NK-92 treated with Interleukin-12 subunit alpha and Interleukin-12 subunit beta, amount 100 ng/mL, for 24 hours (cell line): ENCODE data around the gene DIRAS3.
"Not testable (repeated sequence)": the region's sequence is repeated elsewhere in the genome, so short reads cannot be mapped to it uniquely, and the experiment has no call there.

Experiments
- DNase-seq: peaks from one replicate; lab custom pipeline; 2025; lab: John Stamatoyannopoulos, UW

DIRAS3 gene, protein sequence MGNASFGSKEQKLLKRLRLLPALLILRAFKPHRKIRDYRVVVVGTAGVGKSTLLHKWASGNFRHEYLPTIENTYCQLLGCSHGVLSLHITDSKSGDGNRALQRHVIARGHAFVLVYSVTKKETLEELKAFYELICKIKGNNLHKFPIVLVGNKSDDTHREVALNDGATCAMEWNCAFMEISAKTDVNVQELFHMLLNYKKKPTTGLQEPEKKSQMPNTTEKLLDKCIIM

DNA sequence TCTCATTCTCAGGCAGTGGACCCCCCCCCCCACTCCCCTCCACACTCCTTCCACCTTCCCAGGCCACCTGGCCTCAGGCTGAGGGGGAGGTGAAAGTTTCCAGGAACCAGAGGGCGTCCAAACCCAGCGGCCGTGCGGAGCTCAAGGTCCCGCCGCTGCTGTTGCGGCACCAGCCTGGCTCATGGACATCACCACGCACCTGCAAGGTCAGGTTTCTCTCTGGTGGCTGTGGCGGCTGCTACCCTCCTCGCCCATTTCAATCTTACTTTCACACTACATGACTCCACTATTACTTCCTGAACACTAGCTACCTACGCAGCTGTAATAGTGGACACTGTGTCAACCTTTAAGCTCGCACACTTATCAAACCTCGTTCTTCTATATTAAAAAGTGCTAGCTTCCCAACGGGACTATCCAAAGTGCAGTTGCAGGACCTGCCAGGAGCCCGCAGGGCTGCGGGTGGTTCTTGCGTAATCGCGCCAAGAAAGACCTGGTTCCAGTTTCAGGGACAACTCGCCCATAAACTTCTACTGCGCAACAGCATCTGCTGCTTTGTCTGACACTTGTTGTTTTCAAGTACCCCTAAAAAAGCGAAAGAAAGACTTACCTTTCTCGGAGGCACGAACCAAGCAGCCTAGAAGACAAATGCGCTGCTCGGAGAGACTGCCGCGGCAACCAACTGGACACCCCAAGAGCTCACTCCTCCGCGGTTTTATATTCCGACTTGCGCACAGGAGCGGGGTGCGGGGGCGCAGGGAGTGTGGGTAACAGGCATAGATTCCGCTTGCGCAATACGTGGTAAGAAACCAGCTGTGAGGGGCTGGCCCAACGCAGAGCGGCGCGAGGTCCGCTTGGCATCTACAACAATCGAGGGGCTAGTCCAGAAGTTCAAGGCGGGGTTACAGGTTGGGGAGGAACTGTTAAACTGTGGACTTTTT lies at the start of gene DIRAS3:
TSS of gene DIRAS3 (minus strand) at position 687 of the 938 bp plus-strand sequence. CDS start 3,330 bp downstream, outside the sequence.
- no peak for DNase-seq

DNA sequence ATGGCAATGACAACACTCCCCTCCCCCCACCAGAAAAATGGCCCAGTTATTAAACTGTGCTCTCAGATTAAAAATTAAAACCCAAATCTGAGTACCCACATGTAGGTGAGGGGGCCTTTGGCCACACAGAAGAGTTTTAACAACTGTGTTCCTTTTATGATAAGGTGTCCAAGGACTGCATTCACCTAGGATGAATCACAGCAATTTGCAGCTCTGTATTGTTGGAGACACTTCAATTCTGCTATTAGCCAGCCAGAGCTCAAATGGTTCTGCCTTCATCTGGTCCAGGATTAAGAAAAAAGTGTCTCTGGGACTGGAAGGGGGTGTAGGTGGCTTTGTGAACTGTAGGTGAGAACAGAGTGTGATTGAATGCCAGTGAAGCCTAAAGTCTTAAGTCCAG lies 43.3 kb upstream of the DIRAS3 start:
- DNase-seq = no peak

DNA sequence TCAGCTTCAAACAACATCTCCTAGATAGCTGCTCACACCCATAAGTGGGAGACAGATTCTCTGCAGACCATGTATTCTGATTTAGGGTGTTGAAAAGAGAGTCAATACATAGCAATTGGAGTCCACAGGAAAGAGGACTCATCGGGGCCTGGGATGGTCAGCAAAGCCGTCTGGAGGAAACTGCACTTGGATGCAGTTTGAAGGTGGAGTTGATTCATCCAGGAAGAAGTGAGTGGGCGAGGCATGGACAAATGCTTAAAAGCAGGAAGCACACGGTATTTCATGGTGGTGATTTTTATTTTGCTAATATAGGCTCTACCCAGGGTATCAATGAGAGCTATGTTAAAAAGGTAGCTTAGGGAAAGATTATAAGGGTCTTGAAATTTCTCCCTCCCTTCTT lies 36.8 kb upstream of the DIRAS3 start:
- no peak for DNase-seq

DNA sequence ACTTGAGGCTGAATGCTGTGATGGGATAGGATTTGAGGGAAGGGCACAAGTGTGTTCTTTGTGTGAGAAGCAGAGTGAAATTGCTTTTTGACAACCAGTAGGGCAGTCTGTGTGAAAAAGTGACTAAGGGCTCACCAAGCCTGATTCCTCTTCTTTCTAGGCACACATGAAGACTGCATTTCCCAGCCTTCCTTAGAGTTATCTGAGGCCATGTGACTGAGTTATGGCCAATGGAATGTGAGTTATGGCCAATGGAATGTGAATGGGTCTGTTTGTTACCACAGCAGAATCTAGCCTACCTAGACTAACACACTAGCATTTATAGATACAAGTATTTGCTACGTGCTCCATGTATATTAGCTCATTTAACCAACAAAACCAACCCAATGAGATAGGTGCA lies 35.3 kb upstream of the DIRAS3 start:
- no peak for DNase-seq

DNA sequence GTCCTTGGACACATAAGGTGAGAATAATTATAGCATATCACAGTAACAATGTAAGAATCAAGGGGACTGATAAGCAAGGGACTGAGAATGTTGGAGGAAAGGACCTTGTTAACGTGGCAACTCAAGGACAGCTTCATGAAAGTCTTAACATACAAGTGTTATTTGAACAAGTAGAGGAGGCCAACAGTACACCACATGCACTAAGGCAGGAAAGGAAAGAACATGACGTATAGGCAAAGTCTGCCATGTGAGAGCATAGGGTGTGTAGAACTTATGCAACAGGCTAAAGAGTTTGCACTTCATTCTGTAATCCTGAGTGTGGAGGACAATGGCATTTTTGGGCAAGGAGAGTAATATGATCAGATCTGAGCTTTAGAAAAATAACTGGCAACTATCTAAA lies 33.3 kb upstream of the DIRAS3 start:
- no peak for DNase-seq

DNA sequence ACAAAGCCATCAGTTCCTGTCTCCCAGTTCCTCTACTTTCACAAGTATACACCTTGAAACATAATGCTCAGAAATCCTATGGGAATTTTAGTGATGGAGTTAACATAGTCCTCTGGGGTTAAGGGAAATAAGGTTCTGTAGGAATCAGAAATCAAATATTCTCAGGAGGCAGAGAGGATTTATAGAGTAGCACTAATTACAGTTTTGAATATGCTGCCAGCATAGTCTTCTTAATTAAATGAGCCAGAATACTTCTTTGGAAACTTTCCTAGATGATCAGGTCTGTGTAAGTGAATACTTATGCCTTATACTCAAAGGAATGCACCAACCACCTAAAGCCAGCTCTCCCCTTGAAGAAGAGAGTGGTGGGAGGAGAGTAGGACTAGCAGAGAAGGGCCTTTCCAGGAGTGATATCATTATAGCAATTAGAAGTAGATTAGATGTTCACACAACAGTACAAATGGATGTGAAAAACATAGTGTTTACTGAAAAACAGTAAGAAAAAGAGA lies 31.4 kb upstream of the DIRAS3 start:
- no peak for DNase-seq

DNA sequence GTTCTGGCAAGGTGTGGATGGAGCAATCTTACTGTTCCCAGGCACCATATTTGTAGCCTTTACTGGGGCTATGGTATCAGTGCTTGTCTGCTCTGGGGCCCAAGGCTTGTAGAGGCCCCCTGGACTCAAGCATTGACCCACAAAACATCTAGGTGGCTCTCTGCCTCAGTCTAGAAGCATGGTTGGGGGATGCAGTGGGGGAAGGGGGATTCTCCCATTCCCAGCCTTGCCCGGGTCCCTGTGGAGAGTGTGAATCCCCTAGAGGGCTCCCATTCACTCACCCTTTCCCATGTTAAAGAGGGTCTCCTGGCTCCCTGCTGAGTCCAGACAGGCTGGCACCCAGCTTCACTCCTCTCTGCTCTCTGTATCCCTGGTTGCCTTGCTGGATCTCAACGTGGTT lies 28.2 kb upstream of the DIRAS3 start:
- DNase-seq = no peak

DNA sequence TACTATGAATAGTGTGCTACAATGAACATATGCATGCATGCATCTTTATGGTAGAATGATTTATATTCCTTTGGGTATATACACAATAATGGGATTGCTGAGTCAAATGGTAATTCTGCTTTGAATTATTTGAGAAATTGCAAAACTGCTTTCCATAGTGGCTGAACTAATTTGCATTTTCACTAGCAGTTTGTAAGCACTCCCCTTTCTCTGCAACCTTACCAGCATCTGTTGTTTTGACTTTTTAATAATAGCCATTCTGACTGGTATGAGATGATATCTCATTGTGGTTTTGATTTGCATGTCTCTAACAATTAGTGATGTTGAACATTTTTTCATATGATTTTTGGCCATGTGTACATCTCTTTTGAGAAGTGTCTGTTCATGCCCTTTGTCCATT lies 24.0 kb upstream of the DIRAS3 start:
- no peak for DNase-seq

DNA sequence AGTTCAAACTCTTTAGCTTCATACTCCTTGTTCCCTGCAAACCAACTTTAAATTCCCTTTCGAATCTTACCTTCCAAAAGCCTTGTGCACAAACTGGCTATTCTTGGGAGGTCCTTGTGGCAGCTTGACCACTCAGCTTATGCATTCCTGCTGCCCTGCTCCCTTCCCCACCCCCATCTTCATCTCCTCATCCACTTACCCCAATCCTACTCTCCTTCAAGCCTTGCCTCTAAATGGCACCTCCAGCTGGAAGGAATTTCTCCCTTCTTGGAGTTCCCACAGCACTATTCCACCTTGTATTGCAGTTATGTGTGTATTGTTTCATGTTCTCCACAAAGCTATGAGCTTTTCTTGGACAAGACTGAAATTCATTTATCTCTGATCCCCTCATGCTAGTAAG lies 15.3 kb upstream of the DIRAS3 start:
- DNase-seq = no peak

DNA sequence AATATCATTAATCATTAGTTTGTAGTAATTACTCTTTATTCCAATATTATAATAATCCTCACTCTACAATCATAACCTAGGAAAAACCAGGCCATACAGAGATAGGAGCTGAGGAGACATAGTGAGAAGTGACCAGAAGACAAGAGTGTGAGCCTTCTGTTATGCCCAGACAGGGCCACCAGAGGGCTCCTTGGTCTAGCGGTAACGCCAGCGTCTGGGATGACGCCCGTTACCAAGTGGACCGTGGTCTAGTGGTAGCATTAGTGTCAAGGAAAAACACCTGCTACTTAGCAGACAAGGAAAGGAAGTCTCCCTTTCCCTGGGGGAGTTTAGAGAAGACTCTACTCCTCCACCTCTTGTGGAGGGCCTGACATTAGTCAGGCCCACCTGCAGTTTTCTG lies 7.6 kb upstream of the DIRAS3 start:
- DNase-seq = not testable (repeated sequence)

DNA sequence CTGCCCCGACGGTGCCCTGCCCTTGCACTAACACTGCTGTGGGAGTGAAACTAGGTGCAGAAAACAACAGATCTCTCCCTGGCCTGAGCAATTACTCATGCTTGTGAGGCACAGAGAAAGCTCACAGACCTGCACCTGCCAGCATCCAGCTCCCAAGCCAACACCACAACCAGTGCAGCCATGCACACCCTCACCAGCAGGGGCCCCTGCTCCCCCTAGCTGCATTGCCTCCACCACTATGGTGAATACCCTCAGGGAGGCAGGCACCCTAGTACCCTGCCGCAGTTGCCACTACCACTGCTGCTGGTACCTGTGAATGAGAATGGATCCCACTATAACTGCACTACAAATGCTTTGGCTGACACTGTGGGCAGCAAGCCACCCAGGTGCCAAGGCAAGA lies 7.1 kb upstream of the DIRAS3 start:
- no peak for DNase-seq

DNA sequence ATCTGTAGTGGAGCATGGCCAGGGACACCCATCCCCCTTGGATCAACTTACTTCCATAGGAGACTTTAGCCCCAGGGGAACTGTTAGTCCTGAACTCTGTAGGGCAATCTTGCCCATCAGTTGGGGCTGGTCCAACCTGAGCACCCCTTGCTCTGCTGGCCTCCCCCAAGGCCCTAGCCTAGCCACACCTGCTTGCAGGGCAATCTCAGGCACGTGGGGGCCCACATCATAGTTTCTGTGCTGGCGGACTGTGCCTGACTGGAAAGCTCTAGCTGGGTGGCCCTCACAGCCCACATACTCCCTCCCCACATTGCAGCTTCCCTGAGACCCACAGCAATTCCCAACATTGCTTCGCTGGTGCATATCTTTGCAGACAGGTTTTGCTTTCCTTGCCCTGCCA lies 6.6 kb upstream of the DIRAS3 start:
- no peak for DNase-seq

DNA sequence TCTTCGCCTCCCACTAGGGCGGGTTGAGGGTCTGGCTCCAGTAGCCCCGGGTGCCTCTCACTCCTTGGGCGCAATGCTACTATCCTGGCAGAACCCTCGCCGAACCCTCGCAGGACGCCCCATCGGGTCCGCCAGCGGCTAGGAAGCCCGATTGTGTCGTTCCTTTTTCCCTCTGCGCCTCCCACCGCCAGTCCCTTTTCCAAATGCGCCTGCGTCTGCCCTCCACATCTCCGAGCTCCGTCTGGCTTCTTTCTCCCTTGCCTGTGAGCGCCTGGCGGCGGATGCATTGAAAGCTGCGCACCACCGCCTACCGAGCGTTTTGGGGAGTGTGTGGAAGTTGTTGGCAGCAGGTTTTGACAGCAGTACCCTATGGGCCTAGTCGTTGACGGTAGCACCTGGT lies 1.0 kb upstream of the DIRAS3 start:
- no peak for DNase-seq

DNA sequence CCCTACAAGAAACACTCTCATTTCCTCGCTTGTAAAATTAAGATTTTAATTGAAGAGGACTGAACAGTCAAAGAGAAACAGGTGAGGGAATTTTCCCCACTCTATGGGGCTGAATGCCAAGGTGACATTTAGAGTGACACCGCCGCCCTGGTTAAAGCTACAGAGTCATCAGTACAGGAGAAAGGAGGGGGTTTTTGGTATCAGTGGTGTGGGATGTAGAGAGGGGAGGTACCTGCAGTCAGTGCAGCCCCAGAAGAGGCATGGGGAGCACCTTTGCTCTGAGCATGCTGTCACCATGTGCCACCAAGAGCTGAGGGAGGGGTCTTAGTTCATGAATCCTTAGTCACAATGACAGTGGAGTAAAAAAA lies 2.8 kb downstream of the DIRAS3 start:
- no peak for DNase-seq

DNA sequence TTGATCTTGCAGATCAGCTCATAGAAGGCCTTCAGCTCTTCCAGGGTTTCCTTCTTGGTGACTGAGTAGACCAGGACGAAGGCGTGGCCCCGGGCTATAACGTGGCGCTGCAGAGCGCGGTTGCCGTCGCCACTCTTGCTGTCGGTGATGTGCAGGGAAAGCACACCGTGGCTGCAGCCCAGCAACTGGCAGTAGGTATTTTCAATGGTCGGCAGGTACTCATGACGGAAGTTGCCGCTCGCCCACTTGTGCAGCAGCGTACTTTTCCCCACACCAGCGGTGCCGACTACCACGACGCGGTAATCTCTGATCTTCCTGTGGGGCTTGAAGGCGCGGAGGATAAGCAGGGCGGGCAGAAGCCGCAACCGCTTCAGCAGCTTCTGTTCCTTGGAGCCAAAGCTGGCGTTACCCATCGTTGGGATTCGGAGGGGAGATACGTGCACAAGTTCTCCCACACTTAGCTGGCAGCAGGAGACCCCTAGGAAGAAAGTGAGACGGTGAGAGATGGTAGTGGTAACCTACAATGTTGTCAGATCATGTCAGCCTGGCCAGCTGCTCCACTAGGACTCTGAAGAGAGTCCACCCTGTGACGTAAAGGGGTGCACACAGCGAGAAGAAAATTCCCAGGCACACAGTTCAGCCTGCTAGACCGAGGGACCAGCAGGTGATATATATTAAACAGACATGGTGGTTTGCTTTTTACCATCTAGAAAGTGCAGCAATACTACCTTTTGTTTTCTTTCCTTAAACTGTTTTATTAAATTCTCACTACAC lies 3.4 kb downstream of the DIRAS3 start:
- no peak for DNase-seq

DNA sequence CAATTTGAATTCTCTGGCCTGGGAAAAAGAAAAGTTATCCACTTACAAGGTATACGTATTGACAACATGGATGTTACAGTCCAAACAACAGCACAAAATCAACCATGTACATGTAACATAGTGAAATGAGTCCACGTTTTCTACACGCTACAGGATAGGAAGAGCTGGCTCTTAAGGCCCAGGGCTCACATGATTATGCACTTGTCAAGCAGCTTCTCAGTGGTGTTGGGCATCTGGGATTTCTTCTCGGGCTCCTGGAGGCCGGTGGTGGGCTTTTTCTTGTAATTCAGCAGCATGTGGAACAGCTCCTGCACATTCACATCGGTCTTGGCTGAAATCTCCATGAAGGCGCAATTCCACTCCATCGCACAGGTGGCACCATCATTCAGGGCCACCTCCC lies 4.0 kb downstream of the DIRAS3 start:
- DNase-seq = no peak

DNA sequence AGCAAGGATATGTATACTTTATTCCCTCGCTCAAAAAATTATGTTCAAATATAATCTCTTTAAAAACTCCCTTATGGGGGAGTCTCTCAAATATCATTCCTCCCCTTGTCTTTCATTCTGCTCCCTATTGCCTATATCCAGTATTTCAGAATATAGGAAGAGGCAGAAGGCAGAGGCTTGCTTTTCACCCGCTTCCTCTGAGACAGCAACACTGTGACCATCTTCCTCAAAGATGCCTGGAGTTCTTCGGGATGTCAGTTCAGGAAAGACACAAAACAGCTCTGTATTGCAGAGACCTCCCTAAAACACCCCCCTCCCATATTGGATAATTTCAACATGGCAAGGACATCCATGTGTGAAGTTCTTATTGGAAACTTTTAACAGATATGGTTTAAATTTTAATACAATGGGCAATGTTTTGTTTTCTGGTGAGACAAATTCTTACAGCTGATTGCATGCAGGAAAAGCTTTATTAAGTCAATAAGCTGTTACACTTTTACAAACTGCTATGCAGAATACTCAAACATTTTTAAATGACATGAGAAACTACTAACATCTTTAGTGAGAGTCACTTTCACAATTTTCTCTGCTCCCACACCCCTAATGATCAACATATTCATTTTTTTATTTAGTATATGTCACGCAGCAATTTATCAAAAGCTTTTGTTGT lies 4.8 kb downstream of the DIRAS3 start:
- no peak for DNase-seq

DNA sequence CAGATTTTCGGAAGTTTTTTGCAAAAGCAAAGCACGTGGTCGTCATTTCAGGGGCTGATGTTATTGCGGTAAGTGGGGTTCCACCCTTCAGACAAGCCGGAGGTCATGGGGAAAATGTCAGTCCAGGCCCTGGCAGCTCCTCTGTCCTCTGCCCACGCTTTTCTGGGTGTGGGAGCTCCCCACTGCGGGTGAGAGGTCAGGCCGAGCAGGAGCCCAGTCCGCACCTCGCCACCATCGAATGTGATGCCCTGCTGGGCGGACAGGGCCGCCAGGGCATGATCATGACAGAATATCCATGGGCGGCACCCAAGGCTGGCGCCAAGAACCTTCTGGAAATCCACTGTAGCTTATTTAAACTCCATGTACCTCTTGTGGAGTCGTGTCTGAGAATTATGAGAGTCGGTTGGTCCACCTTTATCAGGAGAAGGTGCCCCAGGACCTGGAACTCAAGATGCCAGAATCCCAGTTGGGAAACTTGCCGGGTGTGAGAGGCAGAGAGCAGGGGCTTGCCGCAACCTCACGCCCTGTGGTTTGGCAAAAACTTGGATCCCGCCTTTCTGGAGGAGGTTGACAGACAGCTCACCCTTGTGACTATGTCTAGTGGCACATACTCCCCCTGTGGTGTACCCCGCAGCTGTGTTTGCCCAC lies 6.9 kb downstream of the DIRAS3 start:
- DNase-seq = no peak

DNA sequence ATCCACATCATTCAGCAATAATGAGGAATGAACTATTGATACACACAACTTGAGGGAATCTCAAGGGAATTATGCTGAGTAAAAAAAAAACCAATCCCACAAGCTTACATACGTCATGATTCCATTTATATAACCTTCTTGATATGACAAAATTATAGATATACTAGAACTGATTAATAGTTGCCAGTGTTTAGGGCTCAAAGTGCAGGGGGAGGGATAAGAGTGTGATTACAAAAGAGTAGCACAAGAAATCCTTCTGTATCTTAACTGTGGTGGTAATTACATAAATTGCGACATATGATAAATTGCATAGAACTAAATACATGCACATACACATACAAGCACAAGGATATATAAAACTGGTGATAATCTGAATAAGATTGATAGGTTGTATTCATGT lies 13.5 kb downstream of the DIRAS3 start:
- DNase-seq = no peak

DNA sequence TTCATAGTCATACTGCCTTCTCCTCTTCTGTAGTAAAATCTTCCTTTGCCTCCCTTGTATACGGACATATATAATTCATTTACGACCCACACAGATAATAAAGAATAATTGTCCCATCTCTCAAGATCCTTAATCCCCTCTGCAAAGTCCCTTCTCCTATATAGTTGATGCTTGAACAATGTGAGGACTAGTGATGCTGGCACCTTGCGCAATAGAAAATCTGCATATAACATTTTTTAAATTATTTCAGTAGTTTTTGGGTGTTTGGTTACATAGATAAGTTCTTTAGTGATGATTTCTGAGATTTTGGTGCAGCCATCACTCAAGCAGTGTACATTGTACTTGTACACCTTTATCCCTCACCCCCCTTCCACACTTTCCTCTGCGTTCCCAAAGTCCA lies 21.0 kb downstream of the DIRAS3 start:
- DNase-seq = no peak

DNA sequence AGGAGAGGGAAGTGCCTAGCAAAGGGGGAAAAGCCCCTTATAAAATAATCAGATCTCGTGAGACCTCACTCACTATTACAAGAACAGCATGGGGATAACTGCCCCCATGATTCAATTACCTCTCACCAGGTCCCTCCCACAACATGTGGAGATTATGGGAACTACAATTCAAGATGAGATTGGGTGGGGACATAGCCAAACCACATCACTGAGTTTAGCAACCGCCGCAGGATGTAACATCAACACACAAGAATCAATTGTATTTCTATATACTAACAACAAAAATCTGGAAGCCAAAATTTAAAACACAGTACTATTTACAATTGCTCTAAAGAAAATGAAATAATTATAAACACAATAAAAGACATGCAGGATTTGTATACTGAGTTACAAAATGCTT lies 21.9 kb downstream of the DIRAS3 start:
- DNase-seq = no peak
